OCI-LY3 (cell line): ENCODE results near the gene DDX1.

Experiments
- H2AFZ ChIP-seq: fragments of 200-600, 300-600 bp; shearing (Covaris generic); 2 replicates; pipeline ENCODE4 v1.6.0; 2014; ENCODE audit warnings: antibody characterized with exemption, low read depth, low read length
- H3K27ac ChIP-seq: fragments of 200-600, 300-600 bp; sonication (generic); 2 replicates; pipeline ENCODE4 v1.5.1; 2014; ENCODE audit warnings: mild to moderate bottlenecking, low read length, moderate library complexity, mixed read lengths
- H3K27me3 ChIP-seq: fragments of 200-600, 300-600 bp; sonication (generic); 2 replicates; pipeline ENCODE4 v1.6.1; 2014; ENCODE audit warnings: low read depth, low read length, mixed read lengths
- H3K36me3 ChIP-seq: fragments of 200-600, 300-600 bp; sonication (generic); replicated peaks from 2 replicates; pipeline ENCODE3; 2014; ENCODE audit warnings: low read depth, low read length, mixed read lengths
- H3K4me1 ChIP-seq: fragments of 300-600, 200-600 bp; sonication (generic); 2 replicates; pipeline ENCODE4 v1.6.1; 2014; ENCODE audit warnings: low read length, mixed read lengths
- H3K4me2 ChIP-seq: fragments of 200-600, 300-600 bp; sonication (generic); 2 replicates; pipeline ENCODE4 v1.6.1; 2014; ENCODE audit warnings: low read length, mixed read lengths
- H3K4me3 ChIP-seq: fragments of 300-600, 200-600 bp; sonication (generic); 2 replicates; pipeline ENCODE4 v1.5.1; 2014; ENCODE audit warnings: antibody characterized with exemption, mild to moderate bottlenecking, low read length, moderate library complexity
- H3K79me2 ChIP-seq: fragments of 300-600, 200-600 bp; shearing (Covaris generic); 2 replicates; pipeline ENCODE4 v1.6.1; 2014; ENCODE audit warnings: mild to moderate bottlenecking, low read length, mixed read lengths
- H3K9ac ChIP-seq: fragments of 300-600, 200-600 bp; shearing (Covaris generic); 2 replicates; pipeline ENCODE4 v1.6.0; 2014; ENCODE audit warnings: mild to moderate bottlenecking, low read length, moderate library complexity
- H3K9me3 ChIP-seq: fragments of 200-600, 300-600 bp; shearing (Covaris generic); 2 replicates; pipeline ENCODE4 v1.6.1; 2014; ENCODE audit warnings: low read length, mixed read lengths; ENCODE audit not compliant: insufficient read depth
- H4K20me1 ChIP-seq: fragments of 200-600, 300-600 bp; sonication (generic); 2 replicates; pipeline ENCODE4 v1.6.1; 2016; ENCODE audit warnings: low read length, mixed read lengths; ENCODE audit not compliant: insufficient read depth
- CTCF ChIP-seq: fragments of 200-600, 300-600 bp; sonication (generic); IDR thresholded peaks from 2 replicates; pipeline ENCODE4 v1.5.1; 2014; ENCODE audit warnings: antibody characterized with exemption, low read length, low read depth
- EZH2phosphoT487 ChIP-seq: fragments of 200-600 bp; shearing (Covaris generic); IDR thresholded peaks from 2 replicates; pipeline ENCODE4 v1.6.1; 2018; ENCODE audit warnings: antibody characterized with exemption, mixed run types, low read depth

DDX1 gene

GRCh38 chr2:15640784-15641183 is 49.1 kb downstream of the DDX1 start:
- no peak overlapping the region for H2AFZ ChIP-seq

GRCh38 chr2:15641530-15641982 is 49.9 kb downstream of the DDX1 start:
- Histone ChIP-seq H3K4me2 (no peak overlapping the region), H3K27ac (no peak overlapping the region), H3K9me3 (no peaks in the 10 kb centered on the region), H2AFZ (no peak overlapping the region), H3K4me3 (no peak overlapping the region), H3K4me1 (no peaks in the 10 kb centered on the region), H3K27me3 (no peaks in the 10 kb centered on the region), H3K36me3 (peaks cover 26% of the 10 kb centered on the region), H3K79me2 (no peaks in the 10 kb centered on the region), H3K9ac (no peak overlapping the region), H4K20me1 (peaks cover 4% of the 10 kb centered on the region; the same call in 1 of the 2 replicates)
- TF ChIP-seq CTCF: no peak
- no peak for TF ChIP-seq EZH2phosphoT487

More at GRCh38 chr2:15640784-15641183, 49.1 kb downstream of the DDX1 start:
- H3K79me2 ChIP-seq: no peaks in the 10 kb centered on the region
- H3K36me3 ChIP-seq: peaks cover 29% of the 10 kb centered on the region
- TF ChIP-seq EZH2phosphoT487 (no peak), CTCF (no peak)
- H3K27ac ChIP-seq: no peak overlapping the region
- H3K9ac ChIP-seq: no peak overlapping the region
- H3K4me2 ChIP-seq: no peak overlapping the region
- H3K4me1 ChIP-seq: no peaks in the 10 kb centered on the region
- no peaks in the 10 kb centered on the region for H3K9me3 ChIP-seq
- H4K20me1 ChIP-seq: peaks cover 4% of the 10 kb centered on the region; the same call in 1 of the 2 replicates
- H3K4me3 ChIP-seq: no peak overlapping the region
- H3K27me3 ChIP-seq: no peaks in the 10 kb centered on the region

- H3K36me3 ChIP-seq: peaks cover 26% of the 10 kb centered on the region
- no peak overlapping the region for H3K4me2 ChIP-seq
- no peak overlapping the region for H3K4me3 ChIP-seq
- no peaks in the 10 kb centered on the region for H3K27me3 ChIP-seq
- H3K27ac ChIP-seq: no peak overlapping the region
- H3K9me3 ChIP-seq: no peaks in the 10 kb centered on the region
- no peaks in the 10 kb centered on the region for H3K79me2 ChIP-seq
- H3K9ac ChIP-seq: no peak overlapping the region
- no peak overlapping the region for H2AFZ ChIP-seq
- H3K4me1 ChIP-seq: no peaks in the 10 kb centered on the region
- TF ChIP-seq CTCF (no peak), EZH2phosphoT487 (no peak)
- H4K20me1 ChIP-seq: peaks cover 4% of the 10 kb centered on the region; the same call in 1 of the 2 replicates
These were observed 50.5 kb downstream of the DDX1 start for GRCh38 chr2:15642011-15642814.

- Histone ChIP-seq H3K36me3 (peaks cover 21% of the 10 kb centered on the region), H3K27me3 (no peaks in the 10 kb centered on the region), H3K4me2 (no peak overlapping the region), H3K9ac (no peak overlapping the region), H2AFZ (no peak overlapping the region), H3K9me3 (no peaks in the 10 kb centered on the region), H3K4me3 (no peak overlapping the region), H3K79me2 (no peaks in the 10 kb centered on the region), H4K20me1 (no peaks in the 10 kb centered on the region), H3K27ac (no peak overlapping the region), H3K4me1 (no peaks in the 10 kb centered on the region)
- no peak for TF ChIP-seq CTCF
- TF ChIP-seq EZH2phosphoT487: no peak
These were observed 51.3 kb downstream of the DDX1 start for GRCh38 chr2:15642815-15643500.
